HCT116 (cell line): ENCODE measurements around the gene MROH7. TPM values are rescaled to one million over a fixed set of nuclear protein-coding genes. Genes with fewer than 3 reads are reported as not detected.

Experiments
- ATAC-seq: fragments of 200-7000 bp; cut with Tn5 transposase; 2 replicates; pipeline ENCODE4 v1.9.1; 2020; ENCODE audit warnings: mild to moderate bottlenecking, moderate library complexity
- Bru-seq: library from RNA; stranded (reverse); fragments of 400-500 nt; gene quantifications from one replicate; lab custom pipeline; 2021; lab: Mats Ljungman, UMichigan
- BruChase-seq, 2 experiments: library from RNA; stranded (reverse); fragments of 400-500 nt; gene quantifications; one replicate each; lab custom pipeline; 2021; lab: Mats Ljungman, UMichigan
- BruUV-seq: library from RNA; stranded (reverse); fragments of 400-500 nt; replicated peaks from 2 replicates; lab custom pipeline; 2021; lab: Mats Ljungman, UMichigan
- CTCF ChIA-PET: fragments of 300-600 bp; sonication (Branson Sonifier 250); formaldehyde crosslinking; loops from one replicate; lab custom pipeline; 2021; ENCODE audit warnings: antibody characterized with exemption; lab: Charles Lee
- POLR2A ChIA-PET: fragments of 300-600, 350-600 bp; sonication (Branson Sonifier 250); formaldehyde crosslinking; loops from one replicate; lab custom pipeline; 2021; ENCODE audit warnings: antibody characterized with exemption; lab: Charles Lee
- RAD21 ChIA-PET, 2 experiments: fragments of 300-600 bp; sonication (Branson Sonifier 250); formaldehyde crosslinking; loops; one replicate each; lab custom pipeline; 2023; ENCODE audit warnings: low total read pairs in 2 of 2; ENCODE audit not compliant: uncharacterized antibody in 2 of 2, unreplicated experiment in 2 of 2, low non-redundant PET in 1 of 2; lab: Charles Lee
- DNase-seq: peaks from one replicate; pipeline ENCODE4 v3.0.0-alpha.2; 2010; ENCODE audit warnings: low read depth, low spot score
- H2AFZ ChIP-seq: fragments of 200-600 bp; shearing (Covaris generic), sonication (generic); 2 replicates; pipeline ENCODE4 v1.6.1; 2017; ENCODE audit warnings: low read depth, mixed run types, mixed read lengths, antibody characterized with exemption, low read length; ENCODE audit not compliant: poor library complexity, severe bottlenecking
- H3K27ac ChIP-seq: 2 replicates; pipeline ENCODE4 v1.5.1; 2012; ENCODE audit warnings: low read depth, low read length
- H3K27me3 ChIP-seq: fragments of 200-600 bp; sonication (generic); 2 replicates; pipeline ENCODE4 v1.6.1; 2016; ENCODE audit warnings: mixed run types, low read length, mixed read lengths; ENCODE audit not compliant: insufficient read depth
- H3K36me3 ChIP-seq, 2 experiments: fragments of 200-500 bp in 1 of 2; fragments of 200-600 bp in 1 of 2; sonication (Bioruptor generic) in 1 of 2; sonication (generic) in 1 of 2; 2 replicates each; pipeline versions ENCODE4 v1.5.1 to v1.6.1; 2014 to 2016; ENCODE audit warnings: low read length in 2 of 2, inconsistent platforms in 1 of 2, mixed read lengths in 1 of 2, mixed run types in 1 of 2; ENCODE audit not compliant: insufficient read depth in 2 of 2, control insufficient read depth in 1 of 2
- H3K4me1 ChIP-seq, 2 experiments: fragments of 200-600 bp in 1 of 2; sonication (generic) in 1 of 2; 2 replicates each; pipeline versions ENCODE4 v1.5.1 to v1.6.1; 2012 to 2017; ENCODE audit warnings: low read length in 2 of 2, inconsistent platforms in 1 of 2, mild to moderate bottlenecking in 1 of 2, mixed read lengths in 1 of 2, mixed run types in 1 of 2, moderate library complexity in 1 of 2; ENCODE audit not compliant: insufficient read depth in 2 of 2, control insufficient read depth in 1 of 2
- H3K4me2 ChIP-seq: fragments of 200-600 bp; sonication (generic); 2 replicates; pipeline ENCODE4 v1.6.1; 2017; ENCODE audit warnings: mixed run types, low read length, mixed read lengths
- H3K4me3 ChIP-seq, 2 experiments: fragments of 200-600 bp in 1 of 2; sonication (generic) in 1 of 2; replicated peaks in 1 of 2; 2 replicates each; pipeline ENCODE4 v1.5.1; 2011 to 2016; ENCODE audit warnings: low read length in 2 of 2, control low read depth in 1 of 2, low read depth in 1 of 2, mild to moderate bottlenecking in 1 of 2, mixed read lengths in 1 of 2, mixed run types in 1 of 2
- H3K79me2 ChIP-seq: fragments of 200-600 bp; sonication (generic); 2 replicates; pipeline ENCODE4 v1.6.1; 2017; ENCODE audit warnings: mild to moderate bottlenecking, mixed run types, low read length, moderate library complexity, mixed read lengths; ENCODE audit not compliant: insufficient read depth
- H3K9ac ChIP-seq: fragments of 200-600 bp; sonication (generic); 2 replicates; pipeline ENCODE4 v1.6.1; 2016; ENCODE audit warnings: low read length, mixed read lengths
- H3K9me2 ChIP-seq: fragments of 200-600 bp; sonication (generic), shearing (Covaris generic); 2 replicates; pipeline ENCODE4 v1.6.1; 2017; ENCODE audit warnings: mixed run types, mild to moderate bottlenecking, moderate library complexity; ENCODE audit not compliant: insufficient read depth
- H3K9me3 ChIP-seq, 2 experiments: fragments of 200-500 bp in 1 of 2; fragments of 200-600 bp in 1 of 2; sonication (Bioruptor generic) in 1 of 2; sonication (generic) in 1 of 2; 2 replicates each; pipeline ENCODE4 v1.6.1; 2014 to 2017; ENCODE audit warnings: low read length in 2 of 2, mixed read lengths in 2 of 2, inconsistent platforms in 1 of 2, low read depth in 1 of 2, mild to moderate bottlenecking in 1 of 2, mixed run types in 1 of 2, moderate library complexity in 1 of 2; ENCODE audit not compliant: control insufficient read depth in 1 of 2, insufficient read depth in 1 of 2
- H4K20me1 ChIP-seq: fragments of 200-600 bp; sonication (generic), shearing (Covaris generic); 2 replicates; pipeline ENCODE4 v1.6.1; 2017; ENCODE audit warnings: mixed run types, mild to moderate bottlenecking, moderate library complexity; ENCODE audit not compliant: insufficient read depth
- EZH2 ChIP-seq: fragments of 200-600 bp; sonication (generic); IDR thresholded peaks from 2 replicates; pipeline ENCODE4 v1.6.1; 2017; ENCODE audit warnings: antibody characterized with exemption, mixed run types
- EZH2phosphoT487 ChIP-seq: fragments of 200-600 bp; IDR thresholded peaks from 2 replicates; pipeline ENCODE4 v1.6.1; 2018; ENCODE audit warnings: antibody characterized with exemption, borderline replicate concordance
- intact Hi-C: fragments of 100-400 bp; cut with micrococcal nuclease; formaldehyde crosslinking; loops from 2 replicates; pipeline ENCODE4 v1.10.0; 2022
- long read RNA-seq: library from polyadenylated mRNA; unstranded; transcript quantifications from one replicate; pipeline ENCODE4 v2.0.0, GENCODE V29; 2021; ENCODE audit not compliant: unreplicated experiment
- polyA plus RNA-seq: library from polyadenylated mRNA; unstranded; fragments of >200 nt; gene quantifications from 2 replicates; pipeline ENCODE4 v1.2.1, GENCODE V29; 2012; ENCODE audit warnings: missing spikeins
- total RNA-seq: library from RNA; stranded (reverse); gene quantifications from one replicate; pipeline ENCODE4 v1.2.1, GENCODE V29; 2021; ENCODE audit not compliant: unreplicated experiment
- TF ChIP-seq, protein P1 (sequence below): IDR thresholded peaks from 2 replicates; pipeline ENCODE4 v1.6.1; 2012; ENCODE audit warnings: low read depth

Gene MROH7
- total RNA-seq, result 1.1 TPM
- 0.55 and 0.78 TPM in 2 replicates for polyA plus RNA-seq
- percentile 38 among the genes with signal in this experiment for Bru-seq, nascent RNA
- BruChase-seq, experiment 1, labeled RNA remaining after a 6-hour chase, result percentile 70 among the genes with signal in this experiment
- BruChase-seq, experiment 2, labeled RNA remaining after a 2-hour chase, result percentile 68 among the genes with signal in this experiment
- long read RNA-seq, result 0 reads

GRCh38 chr1:54640863-54641836 is at the start of gene MROH7:
Gene MROH7 (plus strand): TSS chr1:54641786. CDS start chr1:54652927, 11,141 bp downstream.
- TF ChIP-seq EZH2 (no peak), EZH2phosphoT487 (no peak)
- TF ChIP-seq, protein P1, sequence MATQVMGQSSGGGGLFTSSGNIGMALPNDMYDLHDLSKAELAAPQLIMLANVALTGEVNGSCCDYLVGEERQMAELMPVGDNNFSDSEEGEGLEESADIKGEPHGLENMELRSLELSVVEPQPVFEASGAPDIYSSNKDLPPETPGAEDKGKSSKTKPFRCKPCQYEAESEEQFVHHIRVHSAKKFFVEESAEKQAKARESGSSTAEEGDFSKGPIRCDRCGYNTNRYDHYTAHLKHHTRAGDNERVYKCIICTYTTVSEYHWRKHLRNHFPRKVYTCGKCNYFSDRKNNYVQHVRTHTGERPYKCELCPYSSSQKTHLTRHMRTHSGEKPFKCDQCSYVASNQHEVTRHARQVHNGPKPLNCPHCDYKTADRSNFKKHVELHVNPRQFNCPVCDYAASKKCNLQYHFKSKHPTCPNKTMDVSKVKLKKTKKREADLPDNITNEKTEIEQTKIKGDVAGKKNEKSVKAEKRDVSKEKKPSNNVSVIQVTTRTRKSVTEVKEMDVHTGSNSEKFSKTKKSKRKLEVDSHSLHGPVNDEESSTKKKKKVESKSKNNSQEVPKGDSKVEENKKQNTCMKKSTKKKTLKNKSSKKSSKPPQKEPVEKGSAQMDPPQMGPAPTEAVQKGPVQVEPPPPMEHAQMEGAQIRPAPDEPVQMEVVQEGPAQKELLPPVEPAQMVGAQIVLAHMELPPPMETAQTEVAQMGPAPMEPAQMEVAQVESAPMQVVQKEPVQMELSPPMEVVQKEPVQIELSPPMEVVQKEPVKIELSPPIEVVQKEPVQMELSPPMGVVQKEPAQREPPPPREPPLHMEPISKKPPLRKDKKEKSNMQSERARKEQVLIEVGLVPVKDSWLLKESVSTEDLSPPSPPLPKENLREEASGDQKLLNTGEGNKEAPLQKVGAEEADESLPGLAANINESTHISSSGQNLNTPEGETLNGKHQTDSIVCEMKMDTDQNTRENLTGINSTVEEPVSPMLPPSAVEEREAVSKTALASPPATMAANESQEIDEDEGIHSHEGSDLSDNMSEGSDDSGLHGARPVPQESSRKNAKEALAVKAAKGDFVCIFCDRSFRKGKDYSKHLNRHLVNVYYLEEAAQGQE, result no peak
- TF ChIP-seq, all 23 proteins: peak for 0
- peak within 1 kb of the TSS in 1 of 2 experiments; percentile 10; a peak in 1 of 4 replicates for H3K4me3 ChIP-seq

More at GRCh38 chr1:54640863-54641836, at the start of gene MROH7:
- H2AFZ ChIP-seq, result no peak within 1 kb of the TSS
- H3K79me2 ChIP-seq, result no peaks in the 10 kb centered on the region
- no TSS peak for BruUV-seq
- DNase-seq (no peak), ATAC-seq (peak; percentile 57; the same call in 1 of the 2 replicates)
- peaks cover 4 to 12% of the 10 kb centered on the region in 2 experiments; a peak in 3 of 4 replicates for H3K4me1 ChIP-seq
- POLR2A ChIA-PET, result no interaction called here
- H3K27me3 ChIP-seq, result no peaks in the 10 kb centered on the region
- H3K36me3 ChIP-seq, result no peaks in the 10 kb centered on the region
- H3K9ac ChIP-seq, result no peak within 1 kb of the TSS
- H3K9me3 ChIP-seq, result peaks cover 11% of the 10 kb centered on the region in 2 experiments; a peak in 3 of 4 replicates
- H3K4me2 ChIP-seq, result peak within 1 kb of the TSS; percentile 46
- RAD21 ChIA-PET, result interaction anchor here in 1 of 2 experiments (0.7 kb wide), 1 partner anchor 206 kb away, joined by 3 read pairs; no protein-coding TSS in a partner anchor
- H4K20me1 ChIP-seq, result no peaks in the 10 kb centered on the region
- CTCF ChIA-PET, result no interaction called here
- H3K9me2 ChIP-seq, result no peaks in the 10 kb centered on the region
- no peak within 1 kb of the TSS for H3K27ac ChIP-seq
- intact Hi-C loops, result no loop called here
